ENCODE data around the gene CALN1.

GRCh38 chr7:72042855-72043254 is 369.3 kb downstream of the CALN1 start:
- TF ChIP-seq CTCF (conservative IDR thresholded peaks at IDR 0.05): no peak
- no peak for TF ChIP-seq ZFX (IDR thresholded peaks at IDR 0.05)
